Measurements from ENCODE around the gene COMMD6. TPM values are rescaled to one million over a fixed set of nuclear protein-coding genes. Genes with fewer than 3 reads are reported as not detected.

COMMD6 gene
- total and polyA plus RNA-seq, 2 of the 13 experiments (the other 11 are each of a cell fraction or from before 2014, with no cell fraction given) = 97.0 to 164 TPM

GRCh38 chr13:75544681-75545330 lies 7.2 kb upstream of the COMMD6 start (continued):
- TF ChIP-seq, protein P1, sequence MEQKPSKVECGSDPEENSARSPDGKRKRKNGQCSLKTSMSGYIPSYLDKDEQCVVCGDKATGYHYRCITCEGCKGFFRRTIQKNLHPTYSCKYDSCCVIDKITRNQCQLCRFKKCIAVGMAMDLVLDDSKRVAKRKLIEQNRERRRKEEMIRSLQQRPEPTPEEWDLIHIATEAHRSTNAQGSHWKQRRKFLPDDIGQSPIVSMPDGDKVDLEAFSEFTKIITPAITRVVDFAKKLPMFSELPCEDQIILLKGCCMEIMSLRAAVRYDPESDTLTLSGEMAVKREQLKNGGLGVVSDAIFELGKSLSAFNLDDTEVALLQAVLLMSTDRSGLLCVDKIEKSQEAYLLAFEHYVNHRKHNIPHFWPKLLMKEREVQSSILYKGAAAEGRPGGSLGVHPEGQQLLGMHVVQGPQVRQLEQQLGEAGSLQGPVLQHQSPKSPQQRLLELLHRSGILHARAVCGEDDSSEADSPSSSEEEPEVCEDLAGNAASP (CRISPR knock-in tag; IDR thresholded peaks at IDR 0.05; ENCODE audit: borderline replicate concordance) = peak; percentile 92; the same call in 1 of the 2 replicates
- TF ChIP-seq MAZ (IDR thresholded peaks at IDR 0.05; ENCODE audit: borderline replicate concordance, low read depth, low read length) (no peak), MAZ (CRISPR knock-in tag; IDR thresholded peaks at IDR 0.05; ENCODE audit: low read depth) (no peak), ZNF772 (CRISPR knock-in tag; IDR thresholded peaks at IDR 0.05) (no peak), ARHGAP35 (CRISPR knock-in tag; IDR thresholded peaks at IDR 0.05; ENCODE audit: borderline replicate concordance) (no peak), SOX13 (IDR thresholded peaks at IDR 0.05) (no peak), SOX13 (CRISPR knock-in tag; conservative IDR thresholded peaks at IDR 0.05 in 1 of 2, IDR thresholded peaks at IDR 0.05 in 1 of 2) (peak in 1 of 2 experiments; percentile 23; a peak in 1 of 4 replicates), ZBTB33 (CRISPR knock-in tag; IDR thresholded peaks at IDR 0.05) (no peak), RXRA (CRISPR knock-in tag; IDR thresholded peaks at IDR 0.05) (peak; percentile 40; the same call in 1 of the 2 replicates), CEBPB (IDR thresholded peaks at IDR 0.05; ENCODE audit: borderline replicate concordance, low read depth, low read length) (peak; percentile 84), ATF3 (CRISPR knock-in tag; IDR thresholded peaks at IDR 0.05) (no peak), ZNF124 (CRISPR knock-in tag; IDR thresholded peaks at IDR 0.05) (no peak)
- TF ChIP-seq, protein P2, sequence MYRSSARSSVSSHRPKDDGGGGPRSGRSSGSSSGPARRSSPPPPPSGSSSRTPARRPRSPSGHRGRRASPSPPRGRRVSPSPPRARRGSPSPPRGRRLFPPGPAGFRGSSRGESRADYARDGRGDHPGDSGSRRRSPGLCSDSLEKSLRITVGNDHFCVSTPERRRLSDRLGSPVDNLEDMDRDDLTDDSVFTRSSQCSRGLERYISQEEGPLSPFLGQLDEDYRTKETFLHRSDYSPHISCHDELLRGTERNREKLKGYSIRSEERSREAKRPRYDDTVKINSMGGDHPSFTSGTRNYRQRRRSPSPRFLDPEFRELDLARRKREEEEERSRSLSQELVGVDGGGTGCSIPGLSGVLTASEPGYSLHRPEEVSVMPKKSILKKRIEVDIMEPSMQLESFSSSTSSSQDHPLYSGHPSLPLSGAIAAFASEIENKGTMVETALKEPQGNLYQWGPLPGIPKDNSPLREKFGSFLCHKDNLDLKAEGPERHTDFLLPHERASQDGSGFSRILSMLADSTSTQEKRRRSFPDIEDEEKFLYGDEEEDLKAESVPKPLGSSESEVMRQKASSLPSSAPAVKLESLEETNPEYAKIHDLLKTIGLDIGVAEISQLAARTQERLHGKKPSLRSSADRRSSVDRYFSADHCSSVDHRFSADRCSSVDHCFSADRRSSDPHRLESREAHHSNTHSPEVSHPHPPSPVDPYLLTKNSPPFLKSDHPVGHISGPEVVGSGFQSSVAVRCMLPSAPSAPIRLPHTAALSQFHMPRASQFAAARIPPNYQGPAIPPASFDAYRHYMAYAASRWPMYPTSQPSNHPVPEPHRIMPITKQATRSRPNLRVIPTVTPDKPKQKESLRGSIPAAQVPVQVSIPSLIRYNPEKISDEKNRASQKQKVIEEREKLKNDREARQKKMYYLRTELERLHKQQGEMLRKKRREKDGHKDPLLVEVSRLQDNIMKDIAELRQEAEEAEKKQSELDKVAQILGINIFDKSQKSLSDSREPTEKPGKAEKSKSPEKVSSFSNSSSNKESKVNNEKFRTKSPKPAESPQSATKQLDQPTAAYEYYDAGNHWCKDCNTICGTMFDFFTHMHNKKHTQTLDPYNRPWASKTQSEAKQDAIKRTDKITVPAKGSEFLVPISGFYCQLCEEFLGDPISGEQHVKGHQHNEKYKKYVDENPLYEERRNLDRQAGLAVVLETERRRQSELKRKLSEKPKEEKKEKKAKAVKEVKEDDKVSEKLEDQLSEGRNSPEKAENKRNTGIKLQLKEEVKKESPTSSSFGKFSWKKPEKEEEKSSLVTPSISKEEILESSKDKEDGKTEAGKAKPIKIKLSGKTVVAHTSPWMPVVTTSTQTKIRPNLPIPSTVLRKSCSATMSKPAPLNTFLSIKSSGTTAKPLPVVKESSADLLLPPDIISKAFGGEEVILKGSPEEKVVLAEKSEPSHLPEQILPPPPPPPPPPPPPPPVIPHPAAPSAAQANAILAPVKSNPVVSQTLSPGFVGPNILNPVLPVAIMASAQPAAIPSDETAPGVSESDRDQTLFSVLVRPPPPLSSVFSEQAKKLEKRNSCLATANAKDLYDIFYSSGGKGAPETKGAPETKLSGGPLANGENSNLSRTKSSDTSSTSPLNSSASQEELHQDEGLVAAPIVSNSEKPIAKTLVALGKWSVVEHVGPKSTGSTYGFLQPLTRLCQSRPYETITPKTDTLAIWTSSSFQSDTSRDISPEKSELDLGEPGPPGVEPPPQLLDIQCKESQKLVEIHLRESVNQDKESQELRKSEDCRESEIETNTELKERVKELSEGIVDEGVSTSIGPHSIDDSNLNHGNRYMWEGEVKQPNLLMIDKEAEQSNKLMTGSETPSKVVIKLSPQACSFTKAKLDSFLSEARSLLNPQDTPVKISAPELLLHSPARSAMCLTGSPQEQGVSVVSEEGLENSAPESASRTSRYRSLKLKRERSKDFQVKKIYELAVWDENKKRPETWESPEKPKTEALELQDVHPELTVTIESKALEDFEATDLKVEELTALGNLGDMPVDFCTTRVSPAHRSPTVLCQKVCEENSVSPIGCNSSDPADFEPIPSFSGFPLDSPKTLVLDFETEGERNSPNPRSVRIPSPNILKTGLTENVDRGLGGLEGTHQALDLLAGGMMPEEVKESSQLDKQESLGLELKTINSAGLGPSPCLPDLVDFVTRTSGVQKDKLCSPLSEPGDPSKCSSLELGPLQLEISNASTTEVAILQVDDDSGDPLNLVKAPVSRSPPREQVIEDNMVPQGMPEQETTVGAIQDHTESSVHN (CRISPR knock-in tag; IDR thresholded peaks at IDR 0.05) = no peak

All from HepG2 (cell line).